ENCODE results near the gene CCDC196. TPM values are rescaled to one million over a fixed set of nuclear protein-coding genes. Genes with fewer than 3 reads are reported as not detected.

The CCDC196 gene
- total RNA-seq, 2 experiments from 2014 or later = not detected

DNA sequence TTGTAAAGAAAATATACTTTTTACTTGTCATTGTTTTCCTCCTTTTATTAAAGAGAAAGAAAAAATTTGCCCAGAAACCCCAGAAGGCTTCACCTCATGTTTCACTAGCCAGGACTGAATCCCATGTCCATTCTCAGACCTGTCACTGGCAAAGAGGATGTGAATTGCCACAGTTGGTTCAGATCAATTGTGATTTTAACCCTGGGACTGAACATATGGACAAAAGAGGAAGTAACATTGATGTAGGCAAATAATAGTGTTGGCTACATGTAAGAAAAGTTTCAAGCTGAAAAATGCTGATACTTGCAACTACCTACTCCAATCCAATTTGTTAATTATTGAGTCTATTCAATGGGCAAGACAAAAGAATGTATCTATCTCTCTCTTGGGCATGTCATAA lies 8.6 kb upstream of the CCDC196 start:
- CTCF ChIA-PET = interaction anchor here (1.1 kb wide), 1 partner anchor 19 kb away, joined by 3 read pairs; no protein-coding TSS in a partner anchor
- Mint-ChIP-seq H3K27me3 (no peaks in the 10 kb centered on the region), H3K9me3 (peaks cover 2% of the 10 kb centered on the region), H3K36me3 (ENCODE audit: low read depth) (no peaks in the 10 kb centered on the region), H3K4me3 (no peak overlapping the region), H3K27ac (no peak overlapping the region), H3K4me1 (no peaks in the 10 kb centered on the region)
- no peak for DNase-seq
- POLR2A ChIA-PET = no interaction called here

DNA sequence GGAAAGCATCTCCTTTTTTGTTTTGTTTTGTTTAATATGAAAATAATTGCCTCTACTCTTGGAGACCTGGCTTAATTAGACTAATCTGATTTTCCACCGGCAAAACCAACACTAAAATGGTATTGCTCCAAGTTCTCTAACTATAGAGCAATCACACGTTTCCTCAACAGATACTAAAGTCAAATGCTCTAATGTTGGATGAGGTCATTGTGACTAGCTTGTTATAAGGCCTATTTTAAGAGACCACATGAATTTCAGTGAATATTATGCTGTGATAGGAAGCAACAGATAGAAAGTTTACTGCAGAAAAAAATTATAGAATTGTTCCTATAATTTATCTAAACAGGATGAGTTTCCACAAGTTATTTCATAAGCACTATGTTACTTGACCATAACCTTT lies 3.3 kb upstream of the CCDC196 start:
- Mint-ChIP-seq H3K4me1 (no peaks in the 10 kb centered on the region), H3K27ac (no peak overlapping the region), H3K4me3 (no peak overlapping the region), H3K27me3 (no peaks in the 10 kb centered on the region), H3K36me3 (ENCODE audit: low read depth) (no peaks in the 10 kb centered on the region), H3K9me3 (no peaks in the 10 kb centered on the region)
- CTCF ChIA-PET = interaction anchor here (1.1 kb wide), 1 partner anchor 25 kb away, joined by 3 read pairs; the partner anchor contains the start of gene GPHN
- POLR2A ChIA-PET = no interaction called here
- no peak for DNase-seq

DNA sequence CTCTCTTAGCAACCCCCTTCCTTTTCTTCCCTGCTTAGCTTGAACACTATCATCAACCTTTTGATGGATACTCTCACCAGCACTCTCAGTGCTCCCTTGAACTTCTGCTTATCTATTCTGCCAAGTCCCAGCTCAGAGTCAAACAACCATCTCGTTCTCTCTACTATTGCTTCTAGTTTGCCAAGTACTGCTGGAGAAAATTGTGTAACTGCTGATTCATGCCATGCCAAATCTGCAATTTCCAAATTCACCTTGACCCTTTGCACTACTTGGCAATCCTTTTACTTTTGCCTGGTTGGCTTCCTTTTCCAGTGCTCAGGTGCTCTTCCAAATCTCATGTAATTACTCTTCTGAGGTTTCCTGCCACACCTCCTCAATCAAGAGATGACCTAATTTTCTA lies 2.8 kb upstream of the CCDC196 start:
- ChIA-PET CTCF (interaction anchor here (1.1 kb wide), 1 partner anchor 24 kb away, joined by 3 read pairs; the partner anchor contains the start of gene GPHN), POLR2A (no interaction called here)
- Mint-ChIP-seq H3K9me3 (no peaks in the 10 kb centered on the region), H3K36me3 (ENCODE audit: low read depth) (no peaks in the 10 kb centered on the region), H3K27me3 (no peaks in the 10 kb centered on the region), H3K27ac (no peak overlapping the region), H3K4me3 (no peak overlapping the region), H3K4me1 (no peaks in the 10 kb centered on the region)
- no peak for DNase-seq

DNA sequence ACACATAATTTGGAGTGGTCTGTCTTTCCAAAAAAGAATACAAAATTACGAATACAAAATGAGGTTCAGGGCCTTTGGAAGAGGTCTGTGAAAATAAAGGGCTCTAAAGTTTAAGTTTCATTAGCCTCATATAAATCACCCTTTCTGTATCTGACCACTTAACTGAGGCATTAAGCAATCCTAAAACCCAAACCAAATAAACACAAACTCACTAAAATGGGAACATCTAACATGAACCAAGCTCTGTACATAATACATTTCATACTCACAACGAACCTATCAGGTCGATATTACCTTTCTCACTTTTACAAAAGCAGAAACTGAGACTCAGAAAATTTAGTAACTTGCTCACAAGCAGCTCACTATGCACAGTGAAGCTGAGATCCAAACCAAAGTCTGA lies 1.1 kb upstream of the CCDC196 start:
- H3K27ac Mint-ChIP-seq = no peak overlapping the region
- POLR2A ChIA-PET = no interaction called here
- no peaks in the 10 kb centered on the region for H3K27me3 Mint-ChIP-seq
- DNase-seq = no peak
- CTCF ChIA-PET = no interaction called here
- H3K36me3 Mint-ChIP-seq (ENCODE audit: low read depth) = no peaks in the 10 kb centered on the region
- H3K4me1 Mint-ChIP-seq = no peaks in the 10 kb centered on the region
- no peak overlapping the region for H3K4me3 Mint-ChIP-seq
- no peaks in the 10 kb centered on the region for H3K9me3 Mint-ChIP-seq

DNA sequence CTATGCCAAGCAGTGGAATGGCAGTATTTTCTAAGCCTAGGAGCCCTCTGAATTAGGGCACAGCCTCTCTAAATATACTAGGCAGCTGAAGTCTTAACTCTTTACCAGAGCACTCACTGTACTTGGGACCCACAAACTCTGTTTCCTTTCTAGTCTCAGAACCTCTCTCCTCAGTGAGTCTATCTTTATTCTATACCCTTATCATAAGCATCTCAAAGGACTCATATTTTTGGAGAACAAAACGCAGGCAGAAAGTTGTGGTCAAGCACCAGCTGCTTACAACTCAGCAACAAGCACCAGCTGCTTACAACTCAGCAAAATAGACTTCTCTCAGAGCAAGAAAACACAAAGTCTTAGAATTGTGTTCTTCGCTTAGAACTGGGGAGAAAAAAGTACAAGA lies 993 bp downstream of the CCDC196 start:
- Mint-ChIP-seq H3K4me1 (no peaks in the 10 kb centered on the region), H3K27me3 (no peaks in the 10 kb centered on the region), H3K36me3 (ENCODE audit: low read depth) (no peaks in the 10 kb centered on the region), H3K9me3 (no peaks in the 10 kb centered on the region), H3K27ac (no peak overlapping the region), H3K4me3 (no peak overlapping the region)
- POLR2A ChIA-PET = no interaction called here
- no peak for DNase-seq
- CTCF ChIA-PET = no interaction called here

DNA sequence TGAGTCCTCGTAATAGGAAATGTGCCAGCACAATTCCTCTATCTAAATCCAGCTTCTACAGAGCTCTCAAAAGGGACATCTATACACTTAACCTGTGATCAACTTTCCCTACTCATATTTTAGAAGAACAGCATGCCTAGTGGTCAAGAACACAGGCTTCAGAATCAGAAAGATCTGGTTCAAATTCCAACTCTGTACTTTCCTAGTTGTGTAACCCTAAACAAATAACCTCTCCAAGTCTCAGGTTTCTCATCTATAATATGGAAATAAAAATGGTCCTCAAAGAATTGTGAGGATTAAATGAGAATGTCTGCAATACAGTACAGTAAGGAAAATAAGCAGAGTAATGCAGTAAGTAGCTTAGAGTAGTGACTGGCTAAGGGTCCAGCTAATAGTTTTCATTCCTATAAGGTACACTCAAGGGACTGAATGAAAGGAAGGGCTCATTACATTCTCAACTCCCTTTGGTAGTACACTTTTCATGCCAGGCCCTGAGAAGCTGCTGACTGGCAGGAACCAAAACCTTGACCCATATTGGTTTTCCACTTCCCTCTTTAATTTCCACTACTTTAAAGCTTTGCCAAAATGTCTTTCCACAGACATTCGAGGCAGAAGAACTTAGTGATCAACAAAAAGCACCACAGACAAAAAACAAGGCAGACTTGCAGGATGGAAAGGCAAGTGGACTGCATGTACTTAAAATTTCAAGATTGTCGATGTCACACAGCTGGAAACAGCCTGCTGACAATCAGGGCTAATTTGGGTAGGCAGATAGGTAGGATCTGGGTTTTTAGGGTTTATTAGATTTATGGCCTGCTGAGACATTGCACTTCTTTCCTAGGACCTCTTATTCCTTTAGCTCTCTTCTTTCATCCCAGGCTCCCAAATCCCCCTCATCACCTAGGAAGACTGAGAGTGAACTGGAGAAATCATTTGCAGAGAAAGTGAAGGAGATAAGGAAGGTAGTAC lies 4.3 kb downstream of the CCDC196 start:
- ChIA-PET POLR2A (interaction anchor here (1.7 kb wide), 1 partner anchor 17 kb away, joined by 3 read pairs; no protein-coding TSS in a partner anchor), CTCF (interaction anchor here (0.7 to 1.4 kb wide), 2 partner anchors 59 to 131 kb away, joined by 3 to 4 read pairs; no protein-coding TSS in a partner anchor)
- no peaks in the 10 kb centered on the region for H3K36me3 Mint-ChIP-seq (ENCODE audit: low read depth)
- H3K4me3 Mint-ChIP-seq = no peak overlapping the region
- no peaks in the 10 kb centered on the region for H3K27me3 Mint-ChIP-seq
- peaks cover 1% of the 10 kb centered on the region for H3K4me1 Mint-ChIP-seq
- DNase-seq = no peak
- no peak overlapping the region for H3K27ac Mint-ChIP-seq
- H3K9me3 Mint-ChIP-seq = no peaks in the 10 kb centered on the region

DNA sequence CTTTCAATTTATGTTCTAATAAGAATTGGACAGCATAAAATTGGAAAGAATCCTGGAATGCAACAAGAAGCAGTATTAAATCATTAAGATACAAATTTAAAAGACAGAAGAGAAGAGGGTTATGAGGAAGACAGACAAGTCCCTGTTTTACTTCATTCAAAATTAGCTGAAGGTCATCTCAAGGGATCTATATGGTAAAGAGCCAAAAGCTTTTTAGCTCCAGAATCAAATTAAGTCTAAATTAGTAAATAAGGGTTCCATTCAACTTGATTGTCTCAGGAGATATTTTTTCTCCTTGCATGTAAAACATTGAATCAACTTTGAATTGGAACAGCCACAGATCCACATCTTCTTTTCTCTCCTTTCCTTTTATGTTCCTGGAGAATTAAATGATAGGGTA lies 7.6 kb downstream of the CCDC196 start:
- no peak overlapping the region for H3K27ac Mint-ChIP-seq
- peaks cover 16% of the 10 kb centered on the region for H3K4me1 Mint-ChIP-seq
- ChIA-PET POLR2A (no interaction called here), CTCF (no interaction called here)
- no peak for DNase-seq
- no peak overlapping the region for H3K4me3 Mint-ChIP-seq
- H3K9me3 Mint-ChIP-seq = no peaks in the 10 kb centered on the region
- no peaks in the 10 kb centered on the region for H3K27me3 Mint-ChIP-seq
- no peaks in the 10 kb centered on the region for H3K36me3 Mint-ChIP-seq (ENCODE audit: low read depth)

DNA sequence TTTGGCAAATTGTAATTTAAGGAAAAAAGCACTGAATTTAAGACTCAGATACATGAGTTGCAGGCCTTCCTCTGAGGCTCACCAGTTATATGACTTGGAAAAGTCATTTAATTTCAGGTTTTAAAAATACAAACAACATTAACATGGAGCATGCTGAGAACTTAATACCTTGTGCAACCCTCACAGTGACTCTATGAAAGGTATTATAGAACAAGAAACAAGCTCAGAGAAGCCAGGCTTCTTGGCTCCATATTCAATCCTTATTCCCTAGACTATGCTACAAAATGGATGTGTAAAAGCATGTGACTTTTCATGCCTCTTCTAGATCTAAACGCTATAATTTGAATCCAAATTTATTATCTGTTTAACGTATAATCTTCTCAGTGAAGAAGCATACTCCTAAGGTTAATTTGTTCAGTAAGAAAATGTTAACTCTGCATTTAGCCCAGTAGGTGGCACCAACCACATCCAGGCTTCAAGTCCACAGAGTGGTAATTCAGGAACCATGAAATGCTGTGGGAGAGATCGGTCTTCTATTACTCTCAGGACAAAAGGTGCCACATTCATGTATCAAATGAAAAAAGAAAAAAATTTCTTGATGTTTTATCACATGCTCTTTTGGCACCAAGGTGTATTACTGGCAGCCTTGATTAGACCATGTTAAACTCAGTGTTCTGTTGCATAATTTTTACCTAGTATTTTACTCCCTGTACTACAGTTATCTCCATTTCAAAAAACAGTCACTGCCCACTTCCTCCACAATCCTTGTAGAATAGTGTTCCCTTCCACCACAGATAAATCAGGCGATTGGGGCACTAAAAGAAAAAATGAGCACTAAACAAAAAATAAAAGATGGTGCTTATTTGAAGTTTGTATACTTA lies 9.3 kb downstream of the CCDC196 start:
- peak; percentile 34 for DNase-seq
- no peaks in the 10 kb centered on the region for H3K36me3 Mint-ChIP-seq (ENCODE audit: low read depth)
- no peak overlapping the region for H3K4me3 Mint-ChIP-seq
- no peaks in the 10 kb centered on the region for H3K9me3 Mint-ChIP-seq
- no peak overlapping the region for H3K27ac Mint-ChIP-seq
- POLR2A ChIA-PET = no interaction called here
- CTCF ChIA-PET = interaction anchor here (0.8 to 1.0 kb wide), 2 partner anchors 13 to 54 kb away, joined by 3 to 4 read pairs; partner anchors contain the start of gene GPHN
- peaks cover 16% of the 10 kb centered on the region for H3K4me1 Mint-ChIP-seq
- H3K27me3 Mint-ChIP-seq = no peaks in the 10 kb centered on the region

DNA sequence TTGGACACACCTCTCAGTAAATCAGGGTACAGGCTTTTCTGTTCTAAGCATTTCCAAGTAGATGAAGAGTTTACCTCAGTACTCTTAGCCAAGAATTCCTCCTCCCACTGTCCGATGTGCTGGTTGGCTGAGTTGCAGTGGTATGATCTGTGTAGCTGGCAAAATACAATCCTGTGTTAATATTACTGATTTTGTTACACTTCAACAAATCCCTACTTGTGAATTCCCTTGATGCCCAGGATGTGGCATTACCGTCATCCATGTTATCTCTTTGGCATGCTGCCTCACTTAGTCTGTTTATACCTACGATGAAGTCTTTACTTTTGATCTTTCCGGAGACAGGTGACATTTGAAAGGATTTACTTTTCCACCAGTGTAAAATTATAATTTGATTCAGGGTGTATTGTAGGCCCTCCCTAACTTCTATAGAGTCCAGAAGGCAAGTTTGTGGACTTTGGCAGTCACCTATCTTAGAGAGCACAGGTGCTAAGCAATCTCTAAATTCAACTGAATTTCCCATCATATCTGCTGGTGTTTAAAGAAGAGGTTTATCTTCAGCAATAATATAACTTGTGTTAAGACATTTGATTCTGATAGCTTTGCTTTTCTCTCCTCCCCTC lies 10.1 kb downstream of the CCDC196 start:
- ChIA-PET POLR2A (no interaction called here), CTCF (interaction anchor here (1.0 to 1.5 kb wide), 3 partner anchors 10 to 19 kb away, joined by 3 to 8 read pairs (median 3); partner anchors contain the start of gene GPHN)
- no peaks in the 10 kb centered on the region for H3K27me3 Mint-ChIP-seq
- peaks cover 16% of the 10 kb centered on the region for H3K4me1 Mint-ChIP-seq
- no peaks in the 10 kb centered on the region for H3K9me3 Mint-ChIP-seq
- H3K36me3 Mint-ChIP-seq (ENCODE audit: low read depth) = no peaks in the 10 kb centered on the region
- DNase-seq = no peak
- H3K27ac Mint-ChIP-seq = no peak overlapping the region
- H3K4me3 Mint-ChIP-seq = no peak overlapping the region

DNA sequence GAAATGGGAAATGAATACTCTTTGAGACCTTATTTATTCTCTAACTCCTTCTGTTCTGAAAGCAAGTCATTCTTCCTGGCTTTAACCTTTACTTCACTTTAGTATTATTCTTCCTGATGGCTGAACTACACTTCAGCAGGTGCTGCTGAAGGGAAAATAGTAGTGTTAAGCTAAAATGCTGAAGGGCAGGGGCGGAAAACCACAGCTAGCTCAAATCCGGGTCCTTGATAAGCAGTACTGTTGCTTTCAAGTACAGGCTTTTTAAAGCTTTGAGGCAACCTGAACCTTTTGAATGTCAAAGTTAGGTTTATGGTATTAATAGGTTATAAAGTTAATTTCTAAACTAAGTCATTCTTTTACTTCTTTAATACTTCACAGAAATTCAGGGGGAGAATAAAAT lies 10.7 kb downstream of the CCDC196 start:
- CTCF ChIA-PET = interaction anchor here (1.0 to 1.5 kb wide), 5 partner anchors 10 to 153 kb away, joined by 3 to 8 read pairs (median 3); partner anchors contain the start of gene GPHN
- H3K27me3 Mint-ChIP-seq = no peaks in the 10 kb centered on the region
- POLR2A ChIA-PET = no interaction called here
- no peak overlapping the region for H3K4me3 Mint-ChIP-seq
- H3K4me1 Mint-ChIP-seq = peaks cover 16% of the 10 kb centered on the region
- no peaks in the 10 kb centered on the region for H3K9me3 Mint-ChIP-seq
- DNase-seq = no peak
- no peaks in the 10 kb centered on the region for H3K36me3 Mint-ChIP-seq (ENCODE audit: low read depth)
- no peak overlapping the region for H3K27ac Mint-ChIP-seq

DNA sequence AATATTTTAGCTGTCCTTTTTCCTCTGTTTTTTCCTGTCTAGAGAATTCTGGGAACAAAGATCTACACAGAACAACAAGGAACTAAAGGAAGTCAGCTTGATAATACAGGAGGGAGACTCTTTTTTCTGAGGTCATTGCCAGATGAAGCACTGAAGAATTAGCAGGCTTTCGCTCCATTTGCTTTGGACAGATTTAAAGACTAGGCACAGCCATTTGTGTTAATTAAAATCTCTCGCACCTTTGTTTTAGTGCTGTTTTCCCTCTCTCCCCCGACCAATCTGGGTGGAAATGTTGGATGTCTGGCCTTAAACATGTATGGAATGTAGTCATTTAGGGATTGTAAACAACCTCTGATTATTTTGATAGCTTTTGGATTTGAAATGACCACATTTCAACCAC lies 12.1 kb downstream of the CCDC196 start:
- Mint-ChIP-seq H3K4me1 (peaks cover 16% of the 10 kb centered on the region), H3K9me3 (no peaks in the 10 kb centered on the region), H3K27ac (no peak overlapping the region), H3K27me3 (no peaks in the 10 kb centered on the region), H3K4me3 (no peak overlapping the region), H3K36me3 (ENCODE audit: low read depth) (no peaks in the 10 kb centered on the region)
- no peak for DNase-seq
- ChIA-PET CTCF (interaction anchor here (0.9 kb wide), 1 partner anchor 10 kb away, joined by 3 read pairs; the partner anchor contains the start of gene GPHN), POLR2A (interaction anchor here (0.6 to 1.3 kb wide), 2 partner anchors 9 to 22 kb away, joined by 3 to 4 read pairs; partner anchors contain the start of gene GPHN)

DNA sequence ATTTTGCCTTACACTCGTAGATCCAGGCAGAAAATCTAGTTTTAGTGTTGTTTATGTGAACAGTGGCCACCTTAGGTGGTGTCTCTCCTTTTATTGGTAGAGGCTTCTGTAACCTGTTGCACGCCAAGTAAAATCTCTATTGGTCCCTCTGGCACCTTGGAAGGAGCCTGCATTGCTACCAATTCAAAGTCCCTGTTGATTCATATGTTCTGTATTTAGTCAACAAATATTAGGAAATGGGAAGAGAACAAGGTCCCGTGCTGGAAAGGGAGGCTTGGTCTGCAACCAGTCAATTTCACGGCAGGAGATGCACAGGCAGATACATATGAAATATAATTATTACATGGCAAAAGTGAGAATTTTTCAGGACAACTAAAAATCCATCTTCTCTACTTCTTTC lies 15.4 kb downstream of the CCDC196 start:
- Mint-ChIP-seq H3K9me3 (no peaks in the 10 kb centered on the region), H3K36me3 (ENCODE audit: low read depth) (no peaks in the 10 kb centered on the region), H3K27me3 (no peaks in the 10 kb centered on the region), H3K4me1 (peaks cover 12% of the 10 kb centered on the region), H3K27ac (no peak overlapping the region), H3K4me3 (no peak overlapping the region)
- ChIA-PET POLR2A (no interaction called here), CTCF (no interaction called here)
- no peak for DNase-seq
